Renal pelvis (tissue), 4 donors: ENCODE data around the gene CRYBA2. TPM values are rescaled to one million over a fixed set of nuclear protein-coding genes. Genes with fewer than 3 reads are reported as not detected.

Experiments used
- DNase-seq: peaks from one replicate; pipeline ENCODE4 v3.0.0-alpha.2; 2013
- polyA plus RNA-seq, 3 donors: library from polyadenylated mRNA; unstranded; fragments of 120-200 nt; gene quantifications; one replicate each; pipeline ENCODE4 v1.2.1, GENCODE V29; 2013; ENCODE audit not compliant: insufficient read length in 3 of 3

Gene CRYBA2
- polyA plus RNA-seq, 3 donors, result not detected

GRCh38 chr2:218999881-219000568 is 6.8 kb upstream of the CRYBA2 start:
- no peak for DNase-seq

- DNase-seq, result no peak
Measured at GRCh38 chr2:218999021-218999880, 6.0 kb upstream of the CRYBA2 start.

DNA sequence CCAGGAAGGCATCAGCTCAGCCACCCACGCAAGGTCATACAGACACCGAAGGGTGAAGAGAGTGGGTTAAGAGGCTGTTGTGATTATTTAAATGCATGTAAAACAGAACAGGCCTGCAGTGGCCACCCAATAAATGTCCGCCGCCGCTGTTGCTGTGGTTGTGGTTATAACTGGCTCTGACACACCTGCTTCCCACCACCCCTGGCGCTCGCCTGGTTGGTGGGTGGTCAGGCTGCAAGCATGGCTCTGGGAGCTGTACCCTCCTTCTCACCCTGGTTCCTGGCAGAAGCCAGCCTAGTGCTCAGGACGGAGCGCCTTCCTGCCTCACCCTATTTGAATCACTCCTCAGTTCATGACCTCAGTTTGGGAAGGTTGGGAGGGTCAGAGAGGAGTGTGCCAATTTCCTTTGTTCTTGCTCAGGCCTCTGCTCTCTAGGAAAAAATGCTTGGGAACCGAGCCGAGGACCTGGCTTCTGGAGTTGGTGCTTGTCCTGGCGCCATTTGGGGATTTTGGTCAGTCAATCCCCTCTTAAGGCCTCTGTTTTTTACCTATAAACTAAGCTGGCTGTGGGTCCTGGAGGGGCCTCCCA is 5.3 kb upstream of the CRYBA2 start:
- DNase-seq, result no peak

GRCh38 chr2:218997731-218998130 is 4.5 kb upstream of the CRYBA2 start:
- no peak for DNase-seq

DNA sequence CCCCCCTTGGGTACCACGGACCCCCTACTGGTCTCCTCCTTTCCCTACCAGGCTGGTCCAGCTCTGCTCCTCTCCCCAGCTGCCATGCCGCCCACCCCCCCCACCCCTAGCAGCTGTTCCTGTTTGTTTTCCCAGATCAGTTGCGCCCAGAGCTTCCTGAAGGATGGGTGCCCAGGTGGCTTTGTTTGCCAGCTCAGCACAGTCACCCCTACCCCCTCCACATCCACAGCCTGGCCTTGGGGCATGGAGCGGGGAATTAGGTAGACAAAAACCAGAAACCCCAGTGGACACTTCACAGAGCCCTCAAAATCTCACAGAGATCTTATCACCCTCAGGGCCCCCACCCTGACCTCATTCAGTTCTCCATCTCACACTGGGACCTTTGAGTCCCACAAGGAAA is 3.7 kb upstream of the CRYBA2 start:
- DNase-seq, result no peak

DNA sequence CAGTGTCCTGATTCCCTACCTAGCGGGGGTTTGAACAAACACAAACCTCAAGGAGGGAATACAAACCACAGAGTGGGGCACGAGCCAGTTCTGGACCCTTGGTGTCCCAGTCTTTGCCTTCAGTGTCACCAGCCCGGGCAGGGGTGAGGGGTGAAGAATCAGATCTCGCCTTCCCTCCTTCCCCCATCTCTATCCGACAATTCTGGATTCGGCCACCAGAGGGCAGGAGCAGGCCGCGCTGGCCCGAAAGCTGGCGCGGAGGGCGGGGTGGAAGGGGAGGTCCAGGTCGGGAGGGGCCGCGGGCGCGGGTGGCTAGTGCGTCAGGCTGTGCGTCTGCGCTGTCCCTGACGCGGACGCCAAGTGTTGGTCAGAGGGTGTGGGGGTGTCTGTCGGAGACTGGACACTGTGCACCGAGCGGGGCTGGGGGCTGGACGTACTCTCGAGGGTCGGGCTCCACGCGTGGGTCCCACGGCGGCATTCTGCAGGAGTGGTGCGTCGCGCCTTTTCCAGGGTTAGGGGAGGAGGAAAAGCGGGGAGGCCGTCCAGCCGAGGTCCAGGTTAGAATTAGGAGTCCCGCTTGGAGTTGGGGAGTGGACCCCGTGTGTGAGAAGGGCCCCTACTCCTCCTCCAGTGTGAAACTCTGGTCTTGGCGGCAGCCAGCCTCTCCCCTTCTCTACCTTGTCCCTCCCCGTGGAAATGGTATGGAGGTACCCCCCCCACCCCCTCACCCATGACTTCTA is 2.9 kb upstream of the CRYBA2 start:
- peak; percentile 68 for DNase-seq

DNA sequence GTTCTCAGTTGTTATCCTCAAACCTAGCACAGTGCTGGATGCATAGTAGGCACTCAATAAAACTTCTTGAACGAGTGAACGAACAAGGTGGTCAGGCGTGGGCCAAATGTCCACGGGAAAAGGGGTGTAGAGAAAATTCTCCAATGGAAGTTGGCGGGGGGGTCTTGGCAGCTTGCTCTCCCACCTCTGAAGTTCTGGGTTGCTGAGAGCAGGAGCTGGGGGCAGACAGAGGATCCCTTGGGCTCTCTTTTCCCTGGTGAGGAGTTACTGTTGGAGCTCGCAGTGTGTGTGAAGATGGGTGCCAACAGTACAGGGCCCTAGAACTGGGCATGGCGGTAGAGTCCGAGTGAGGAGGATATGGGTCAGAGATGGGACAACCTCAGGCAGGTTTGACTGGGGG is 2.3 kb upstream of the CRYBA2 start:
- no peak for DNase-seq

GRCh38 chr2:218992703-218993344 is 398 bp downstream of the CRYBA2 start:
- no peak for DNase-seq

DNA sequence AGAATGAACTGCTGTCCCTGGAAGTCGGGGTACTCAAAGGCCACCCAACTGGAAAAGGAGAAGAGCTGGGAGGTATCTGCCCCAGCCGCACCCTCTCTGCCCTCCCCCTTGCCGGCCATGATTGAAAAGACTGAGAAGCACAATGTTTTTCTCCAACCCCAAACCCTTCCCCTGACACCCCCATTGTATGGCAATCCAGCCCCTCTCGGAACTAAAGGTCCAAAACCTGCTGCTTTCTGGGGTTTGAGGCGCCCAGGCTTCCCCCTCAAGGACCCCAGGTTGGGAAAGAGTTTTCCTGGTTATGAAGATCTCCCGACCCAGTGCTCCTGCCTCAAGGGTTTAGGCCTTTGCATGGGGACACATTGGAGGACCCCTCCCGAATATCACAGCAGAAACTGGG is 1.0 kb downstream of the CRYBA2 start:
- no peak for DNase-seq

GRCh38 chr2:218991674-218992168 is 1.5 kb downstream of the CRYBA2 start:
- DNase-seq, result no peak

DNA sequence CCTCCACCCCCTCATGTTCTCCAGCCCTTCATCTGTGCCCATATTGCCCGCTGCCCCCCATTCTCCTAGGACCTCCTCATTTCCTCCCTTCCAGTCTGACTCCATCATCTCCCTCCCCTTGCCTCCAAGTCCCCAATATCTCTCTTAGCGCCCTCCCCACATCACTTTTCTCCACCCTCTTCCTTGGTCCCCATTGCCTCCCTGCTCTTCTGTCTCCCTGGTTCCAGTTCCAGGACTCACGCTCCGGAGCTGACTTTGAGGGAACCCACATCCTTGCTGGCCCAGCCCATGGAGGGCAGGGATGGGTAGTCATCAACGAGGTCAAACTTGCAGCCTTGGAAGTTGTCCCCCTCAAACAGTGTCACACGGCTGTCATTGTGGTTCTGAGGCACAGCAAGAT is 2.6 kb downstream of the CRYBA2 start:
- no peak for DNase-seq

DNA sequence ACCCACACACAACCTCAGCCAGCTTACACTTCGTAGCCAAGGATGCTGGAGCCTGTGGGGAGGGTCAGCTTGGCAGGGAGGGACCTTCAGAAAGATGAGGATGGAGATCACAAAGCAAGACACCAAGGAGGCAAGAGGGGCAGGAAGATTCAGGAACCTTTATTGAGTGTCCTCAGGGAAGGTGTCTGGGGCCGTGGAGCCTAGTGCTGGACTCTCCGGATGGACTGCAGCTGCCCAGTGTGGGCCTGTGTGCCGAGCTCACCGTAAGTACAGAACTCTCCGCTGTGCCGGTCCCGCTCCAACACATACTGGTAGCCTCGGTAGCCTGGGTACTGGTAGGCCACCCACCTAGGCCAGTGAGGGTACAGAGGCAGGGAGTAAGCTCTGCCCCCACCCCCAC is 3.2 kb downstream of the CRYBA2 start:
- DNase-seq, result no peak

GRCh38 chr2:218988650-218989049 is 4.6 kb downstream of the CRYBA2 start:
- DNase-seq, result no peak

DNA sequence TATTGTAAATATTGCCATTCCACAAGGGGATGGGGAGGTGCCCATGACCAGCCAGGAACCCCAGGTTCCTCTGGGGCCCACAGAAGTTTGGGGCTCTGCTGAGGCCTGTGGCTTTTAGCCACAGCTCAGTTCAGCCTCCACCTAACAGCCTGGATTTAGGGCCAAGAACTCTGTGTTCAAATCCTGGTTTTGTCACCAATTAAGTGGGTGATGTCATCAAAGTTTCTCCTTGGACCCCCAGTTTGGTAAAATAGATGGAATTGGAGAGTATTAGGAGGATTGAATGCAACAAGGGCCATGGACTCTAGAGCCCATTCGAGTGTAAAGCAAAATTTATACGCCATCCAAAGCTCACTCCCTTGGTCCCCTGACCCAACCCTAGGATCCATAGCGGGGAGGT is 5.1 kb downstream of the CRYBA2 start:
- no peak for DNase-seq

DNA sequence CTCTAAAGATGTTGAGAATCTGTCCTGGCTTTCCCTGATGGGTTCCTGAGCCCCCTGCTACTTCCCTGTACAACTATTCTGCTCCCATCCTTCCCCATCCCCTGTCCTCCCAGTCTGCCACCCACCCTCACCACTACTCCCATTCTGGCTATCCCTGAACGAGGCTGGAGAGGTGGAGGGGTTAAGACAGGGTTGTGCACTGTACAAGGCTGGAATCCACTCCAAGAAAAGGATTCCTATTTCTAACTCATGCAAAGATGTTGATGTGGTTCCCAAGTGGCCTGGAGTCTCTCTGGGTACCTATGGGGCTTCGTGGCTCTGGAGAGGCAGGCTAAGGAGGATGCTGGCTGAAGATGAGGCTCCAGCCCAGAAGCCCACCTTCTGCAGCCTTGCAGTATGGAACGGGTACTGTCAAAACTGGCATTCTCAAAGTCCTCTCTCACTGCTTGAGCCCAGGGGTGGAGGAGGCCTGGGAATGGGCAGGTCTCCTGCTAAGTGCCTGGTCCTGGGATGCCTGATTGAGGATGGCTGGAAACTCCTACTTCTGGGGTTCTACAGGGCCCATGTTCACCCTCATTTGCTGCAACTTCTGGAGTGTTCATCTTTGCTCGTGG is 7.0 kb downstream of the CRYBA2 start:
- DNase-seq, result no peak

DNA sequence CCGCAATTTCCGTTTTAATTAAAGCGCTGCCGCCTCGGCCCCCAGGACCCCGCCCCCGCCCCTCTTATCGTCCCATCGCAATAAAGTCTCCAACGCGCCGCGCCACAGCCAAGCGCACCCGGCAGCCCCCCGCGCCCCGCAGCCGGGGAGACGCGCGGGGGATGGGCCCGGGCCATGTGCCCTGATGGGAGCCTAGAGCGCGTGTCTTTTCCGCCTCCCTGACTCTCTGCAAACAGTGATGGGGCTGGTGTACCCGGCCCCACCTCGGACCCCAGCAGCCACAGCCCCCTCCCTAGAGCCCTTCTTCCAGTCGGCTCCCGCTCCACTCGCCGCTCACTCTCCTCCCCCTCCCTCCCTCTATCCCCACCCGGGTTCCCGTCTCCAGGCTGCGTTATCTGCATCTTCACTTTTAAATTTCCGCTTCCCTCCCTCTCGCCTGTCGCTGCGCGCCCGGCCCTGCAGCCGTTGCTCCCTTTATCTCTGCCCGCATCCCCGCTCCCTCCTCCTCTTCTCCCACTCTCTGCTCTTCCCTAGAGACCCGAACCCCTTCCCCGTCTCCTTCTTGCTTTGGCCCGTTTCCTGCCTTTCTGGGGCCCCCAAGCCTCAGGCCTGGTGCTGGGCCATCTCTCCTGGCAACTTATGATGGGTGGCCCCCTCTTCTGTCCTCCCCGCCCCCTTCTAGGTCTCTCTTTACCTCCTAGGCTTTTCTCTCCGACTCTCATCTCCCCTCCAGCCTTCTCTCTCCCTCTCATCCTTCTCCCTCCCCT is 7.7 kb downstream of the CRYBA2 start:
- no peak for DNase-seq

GRCh38 chr2:218985021-218985324 is 8.2 kb downstream of the CRYBA2 start, which contains the start of gene FEV:
Gene FEV, minus strand, starts transcription at chr2:218985184. Its CDS starts 109 bp downstream, at chr2:218985075.
- no peak for DNase-seq

DNA sequence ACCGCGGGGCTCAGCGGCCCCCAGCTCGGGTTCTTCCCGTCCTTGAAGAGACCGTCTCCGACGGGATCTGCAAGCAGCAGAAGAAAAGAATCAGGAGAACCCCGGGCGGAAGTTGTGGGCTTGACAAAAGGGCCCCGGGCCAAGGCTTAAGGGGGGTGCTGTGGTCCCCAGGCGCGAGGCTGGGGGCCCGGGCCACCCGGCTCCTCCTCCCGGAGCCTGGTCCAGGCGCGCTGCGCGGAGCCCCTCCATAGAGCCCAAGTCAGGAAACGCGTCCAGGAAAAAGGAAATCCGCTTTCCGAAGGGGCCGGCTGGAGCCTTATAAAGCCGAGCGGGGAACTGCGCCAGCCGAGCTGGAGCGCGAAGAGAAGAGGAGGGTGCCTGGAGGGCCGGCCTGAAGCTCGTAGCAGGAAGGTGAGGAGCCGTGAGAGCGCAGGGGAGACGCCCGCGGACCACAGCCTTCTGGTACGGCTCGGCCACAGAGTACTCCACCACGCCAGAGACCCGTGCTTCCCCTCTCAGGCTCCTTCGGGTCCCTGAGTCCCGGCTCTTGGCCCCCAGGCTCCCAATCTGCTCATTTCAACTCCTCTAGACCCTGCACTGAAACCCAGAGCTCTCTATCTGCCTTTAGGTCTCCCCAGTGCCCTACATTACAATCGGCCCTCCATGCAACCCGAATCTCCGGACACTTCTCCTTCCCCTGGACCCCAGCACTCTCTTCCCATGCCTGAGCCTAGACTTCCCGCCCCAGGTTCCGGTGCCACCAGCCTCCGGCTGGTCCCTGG is 8.8 kb downstream of the CRYBA2 start:
- DNase-seq, result no peak

GRCh38 chr2:218983934-218984238 is 9.3 kb downstream of the CRYBA2 start:
- DNase-seq, result no peak
